ENCODE results near the gene ERN1. TPM values are rescaled to one million over a fixed set of nuclear protein-coding genes. Genes with fewer than 3 reads are reported as not detected.

The ERN1 gene
- total RNA-seq, 3 donors from 2014 or later, result 18.4 to 27.1 (median 21.7) TPM

DNA sequence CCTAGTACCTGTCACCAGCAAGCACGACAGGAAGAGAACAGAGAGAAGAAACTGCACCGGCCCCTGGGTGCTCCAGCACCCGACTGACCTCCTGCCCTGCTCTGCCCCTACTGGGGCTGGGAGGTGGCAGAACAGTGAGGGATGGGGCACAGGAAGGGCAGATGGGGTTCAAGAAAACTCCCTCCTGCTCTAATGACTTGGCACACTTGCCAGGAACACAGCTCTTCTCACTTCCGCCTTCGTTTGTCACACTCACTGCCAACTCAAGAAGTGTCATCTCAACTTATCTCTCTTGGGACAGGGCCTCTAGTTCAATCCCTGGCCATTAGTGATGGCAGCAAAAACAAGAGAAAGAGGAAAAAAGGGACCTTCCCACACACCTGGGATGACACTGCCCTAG is 66.9 kb downstream of the ERN1 start:
- intact Hi-C loops (cut with DNase I, micrococcal nuclease), result loop anchor here in 1 of 2 donors (10.0 kb wide), 1 partner anchor 72 kb away; the partner anchor contains the start of gene ERN1
- Histone ChIP-seq H3K4me3 (no peak overlapping the region), H3K9me3 (no peaks in the 10 kb centered on the region), H3K4me1 (ENCODE audit: low read depth) (no peaks in the 10 kb centered on the region), H3K36me3 (ENCODE audit: low read depth) (no peaks in the 10 kb centered on the region)
- no peak for ATAC-seq
- DNase-seq, result no peak
- no peak for TF ChIP-seq CTCF (IDR thresholded peaks at IDR 0.05)

DNA sequence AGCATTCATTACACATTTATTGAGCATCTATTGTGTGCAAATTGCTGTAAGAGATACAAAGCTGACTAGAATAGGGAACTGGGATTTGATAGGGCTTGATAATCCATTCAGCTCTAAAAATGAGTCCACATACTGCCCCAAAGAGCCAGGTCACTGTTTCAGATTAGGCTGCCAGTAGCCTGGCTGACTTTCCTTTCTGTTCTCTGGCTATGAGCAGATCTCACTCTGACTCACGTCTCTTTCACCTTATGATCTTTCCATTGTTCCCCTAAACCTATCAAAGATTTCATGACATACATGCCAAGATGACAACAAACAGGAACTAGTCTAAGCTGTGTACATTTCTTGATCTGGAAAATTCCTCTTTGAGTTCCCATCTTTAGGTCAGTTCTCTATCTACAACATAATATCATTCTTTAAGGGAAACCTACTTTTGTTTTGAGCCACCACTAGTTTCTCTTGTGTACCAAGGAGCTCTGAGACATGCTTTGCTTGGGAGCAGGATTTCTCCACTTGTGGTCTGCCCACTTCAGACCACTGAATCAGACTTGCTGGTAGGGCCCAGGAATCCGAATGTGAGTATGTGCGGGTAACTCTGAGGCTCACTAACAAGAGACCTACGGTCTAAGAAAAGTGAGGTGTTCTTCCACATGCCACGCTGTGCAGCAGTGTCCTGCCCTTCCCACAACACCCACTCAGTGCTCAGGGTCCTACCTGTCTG is 68.6 kb downstream of the ERN1 start:
- Histone ChIP-seq H3K4me1 (ENCODE audit: low read depth) (no peaks in the 10 kb centered on the region), H3K9me3 (no peaks in the 10 kb centered on the region), H3K4me3 (no peak overlapping the region), H3K36me3 (ENCODE audit: low read depth) (no peaks in the 10 kb centered on the region)
- DNase-seq, result no peak
- intact Hi-C loops (cut with DNase I, micrococcal nuclease), result loop anchor here in 1 of 2 donors (10.0 kb wide), 1 partner anchor 73 kb away; the partner anchor contains the start of gene ERN1
- no peak for ATAC-seq
- no peak for TF ChIP-seq CTCF (IDR thresholded peaks at IDR 0.05)

GRCh38 chr17:64060331-64060730 is 69.6 kb downstream of the ERN1 start:
- ATAC-seq (no peak), DNase-seq (no peak)
- Histone ChIP-seq H3K9me3 (no peaks in the 10 kb centered on the region), H3K4me1 (ENCODE audit: low read depth) (no peaks in the 10 kb centered on the region), H3K36me3 (ENCODE audit: low read depth) (no peaks in the 10 kb centered on the region), H3K4me3 (no peak overlapping the region)
- intact Hi-C loops (cut with DNase I, micrococcal nuclease), result loop anchor here in 1 of 2 donors (10.0 kb wide), 1 partner anchor 74 kb away; the partner anchor contains the start of gene ERN1
- no peak for TF ChIP-seq CTCF (IDR thresholded peaks at IDR 0.05)

DNA sequence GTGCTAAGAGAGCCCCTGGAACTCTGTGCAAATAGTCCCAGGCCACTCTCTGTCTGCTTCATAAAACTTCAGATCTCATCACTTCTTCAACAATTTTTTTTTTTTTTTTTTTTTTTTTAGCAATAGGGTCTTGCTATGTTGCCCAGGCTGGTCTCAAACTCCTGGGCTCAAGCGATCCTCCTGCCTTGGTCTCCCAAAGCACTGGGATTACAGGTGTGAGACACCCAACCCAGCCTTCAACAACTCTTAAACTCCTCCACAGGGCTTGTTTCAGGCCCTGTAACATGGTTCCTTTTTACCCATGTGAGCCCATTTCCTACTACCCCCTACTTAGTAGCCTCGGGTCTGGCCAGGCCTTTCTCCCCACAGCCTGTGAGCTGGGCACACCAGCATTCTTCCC is 70.2 kb downstream of the ERN1 start:
- intact Hi-C loops (cut with DNase I, micrococcal nuclease), result loop anchor here in 1 of 2 donors (10.0 kb wide), 1 partner anchor 75 kb away; the partner anchor contains the start of gene ERN1
- DNase-seq (no peak), ATAC-seq (no peak)
- no peak for TF ChIP-seq CTCF (IDR thresholded peaks at IDR 0.05)
- no peak overlapping the region for H3K4me3 ChIP-seq
- H3K9me3 ChIP-seq, result no peaks in the 10 kb centered on the region
- no peaks in the 10 kb centered on the region for H3K4me1 ChIP-seq (ENCODE audit: low read depth)
- no peaks in the 10 kb centered on the region for H3K36me3 ChIP-seq (ENCODE audit: low read depth)

DNA sequence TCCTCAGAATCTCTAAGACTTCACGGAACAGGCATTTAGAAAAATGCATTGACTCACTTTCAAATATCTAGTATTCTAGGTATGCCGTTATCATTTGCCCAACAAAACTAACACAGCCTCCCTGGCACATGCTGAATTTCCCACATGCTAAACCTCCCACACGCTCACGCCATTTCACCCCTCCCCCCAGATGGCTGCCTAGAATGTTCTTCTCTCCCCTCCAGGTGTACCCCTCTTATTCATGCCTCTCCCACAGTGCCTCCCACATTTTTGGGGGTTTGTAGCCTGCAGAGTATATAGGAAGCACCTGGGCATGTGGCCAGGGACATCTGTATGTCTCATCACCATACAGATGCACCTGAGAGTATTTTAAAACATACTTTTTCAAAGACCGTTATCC is 71.3 kb downstream of the ERN1 start:
- DNase-seq, result no peak
- H3K9me3 ChIP-seq, result no peaks in the 10 kb centered on the region
- intact Hi-C loops (cut with DNase I, micrococcal nuclease), result no loop called here
- H3K4me3 ChIP-seq, result no peak overlapping the region
- H3K36me3 ChIP-seq (ENCODE audit: low read depth), result no peaks in the 10 kb centered on the region
- H3K4me1 ChIP-seq (ENCODE audit: low read depth), result no peaks in the 10 kb centered on the region
- TF ChIP-seq CTCF (IDR thresholded peaks at IDR 0.05), result no peak
- ATAC-seq, result no peak
